Ovary (tissue), 3 donors: ENCODE measurements around the gene TCF12.
"Not testable (repeated sequence)": the region's sequence is repeated elsewhere in the genome, so short reads cannot be mapped to it uniquely, and the experiment has no call there.

Source experiments
- EP300 ChIP-seq: sonication (generic); formaldehyde crosslinking; IDR thresholded peaks from one replicate; pipeline ENCODE4 v1.6.1; 2017; ENCODE audit warnings: antibody characterized with exemption
- TF ChIP-seq, protein P1 (sequence below), 3 donors: fragments of 450-650 bp in 2 of 3; fragments of 200-600 bp in 1 of 3; IDR thresholded peaks; one replicate each; pipeline versions ENCODE4 v1.5.1 to v1.8.0; 2016 to 2022; ENCODE audit warnings: antibody characterized with exemption in 3 of 3, mild to moderate bottlenecking in 1 of 3
- donor health status: DM: no; HTN: no; CAD: no.

DNA sequence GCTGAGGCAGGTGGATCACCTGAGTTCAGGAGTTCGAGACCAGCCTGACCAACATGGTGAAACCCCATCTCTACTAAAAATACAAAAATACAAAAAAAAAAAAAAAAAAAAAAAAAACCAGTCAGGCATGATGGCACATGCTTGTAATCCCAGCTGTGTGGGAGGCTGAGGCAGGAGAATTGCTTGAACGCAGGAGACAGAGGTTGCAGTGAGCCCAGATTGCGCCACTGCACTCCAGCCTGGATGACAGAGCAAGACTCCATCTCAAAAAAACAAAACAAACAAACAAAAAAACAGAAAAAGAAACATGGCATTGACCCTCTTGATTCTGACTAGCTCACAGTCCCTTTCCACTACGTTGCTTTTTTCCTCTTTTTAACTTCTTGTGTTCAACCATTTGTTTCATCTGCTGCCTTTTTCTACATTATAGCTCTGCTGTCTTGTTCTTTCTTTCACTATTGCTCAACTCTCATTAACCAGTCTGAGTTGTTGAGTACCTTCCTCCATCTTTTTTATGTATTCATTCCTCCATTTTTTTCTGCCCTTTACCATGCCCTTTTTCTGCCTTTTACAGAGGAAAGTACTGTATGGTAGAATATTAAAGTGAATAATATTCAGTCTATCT lies 179.6 kb downstream of the TCF12 start:
- TF ChIP-seq, protein P1, sequence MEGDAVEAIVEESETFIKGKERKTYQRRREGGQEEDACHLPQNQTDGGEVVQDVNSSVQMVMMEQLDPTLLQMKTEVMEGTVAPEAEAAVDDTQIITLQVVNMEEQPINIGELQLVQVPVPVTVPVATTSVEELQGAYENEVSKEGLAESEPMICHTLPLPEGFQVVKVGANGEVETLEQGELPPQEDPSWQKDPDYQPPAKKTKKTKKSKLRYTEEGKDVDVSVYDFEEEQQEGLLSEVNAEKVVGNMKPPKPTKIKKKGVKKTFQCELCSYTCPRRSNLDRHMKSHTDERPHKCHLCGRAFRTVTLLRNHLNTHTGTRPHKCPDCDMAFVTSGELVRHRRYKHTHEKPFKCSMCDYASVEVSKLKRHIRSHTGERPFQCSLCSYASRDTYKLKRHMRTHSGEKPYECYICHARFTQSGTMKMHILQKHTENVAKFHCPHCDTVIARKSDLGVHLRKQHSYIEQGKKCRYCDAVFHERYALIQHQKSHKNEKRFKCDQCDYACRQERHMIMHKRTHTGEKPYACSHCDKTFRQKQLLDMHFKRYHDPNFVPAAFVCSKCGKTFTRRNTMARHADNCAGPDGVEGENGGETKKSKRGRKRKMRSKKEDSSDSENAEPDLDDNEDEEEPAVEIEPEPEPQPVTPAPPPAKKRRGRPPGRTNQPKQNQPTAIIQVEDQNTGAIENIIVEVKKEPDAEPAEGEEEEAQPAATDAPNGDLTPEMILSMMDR (IDR thresholded peaks at IDR 0.05): not testable (repeated sequence)
- TF ChIP-seq EP300: not testable (repeated sequence)
